GM19035 (cell line): Measurements from ENCODE around the gene IRF8.

Experiments used
- ATAC-seq: cut with Tn5 transposase; IDR thresholded peaks from one replicate; pipeline ENCODE4 v1.9.1; 2021; ENCODE audit not compliant: unreplicated experiment

IRF8 gene

DNA sequence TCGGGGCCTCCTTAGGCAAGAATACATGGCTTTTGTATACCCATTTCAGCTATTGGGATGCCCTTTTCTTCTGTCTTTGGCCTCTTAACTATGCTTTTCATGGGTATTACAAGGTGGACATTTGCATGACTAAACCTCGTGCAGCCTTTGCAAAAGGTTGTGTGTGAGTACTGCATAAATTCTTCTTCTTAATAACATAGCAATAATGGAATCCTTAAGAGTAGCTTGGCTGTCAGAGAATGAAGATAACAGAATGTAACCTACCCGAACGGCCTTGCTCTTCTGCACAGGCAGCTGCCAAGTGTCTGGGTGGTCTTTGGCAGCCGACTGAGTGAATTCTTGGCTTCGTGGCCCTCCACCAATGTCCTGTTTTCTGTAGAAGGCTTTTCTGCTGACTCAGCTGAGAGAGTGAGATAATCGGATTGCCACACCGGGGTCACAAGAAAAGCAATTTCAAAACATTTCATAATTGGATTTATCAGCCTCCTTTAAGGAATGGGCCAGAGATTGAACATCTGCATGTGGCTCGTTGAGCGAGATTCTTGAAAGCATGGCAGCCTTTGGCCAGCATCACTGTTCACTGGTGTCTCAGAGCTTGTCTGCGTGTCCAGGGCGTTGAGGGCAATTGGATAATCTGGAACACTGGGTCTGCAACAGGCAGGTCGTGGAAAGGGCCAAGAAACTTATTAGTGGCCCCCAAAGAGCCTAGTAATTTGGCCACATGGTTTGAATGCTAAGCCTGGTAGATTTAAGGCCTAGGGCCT lies 13.4 kb downstream of the IRF8 start:
- no peak for ATAC-seq

GRCh38 chr16:85913141-85913601 lies 14.2 kb downstream of the IRF8 start:
- ATAC-seq: no peak

DNA sequence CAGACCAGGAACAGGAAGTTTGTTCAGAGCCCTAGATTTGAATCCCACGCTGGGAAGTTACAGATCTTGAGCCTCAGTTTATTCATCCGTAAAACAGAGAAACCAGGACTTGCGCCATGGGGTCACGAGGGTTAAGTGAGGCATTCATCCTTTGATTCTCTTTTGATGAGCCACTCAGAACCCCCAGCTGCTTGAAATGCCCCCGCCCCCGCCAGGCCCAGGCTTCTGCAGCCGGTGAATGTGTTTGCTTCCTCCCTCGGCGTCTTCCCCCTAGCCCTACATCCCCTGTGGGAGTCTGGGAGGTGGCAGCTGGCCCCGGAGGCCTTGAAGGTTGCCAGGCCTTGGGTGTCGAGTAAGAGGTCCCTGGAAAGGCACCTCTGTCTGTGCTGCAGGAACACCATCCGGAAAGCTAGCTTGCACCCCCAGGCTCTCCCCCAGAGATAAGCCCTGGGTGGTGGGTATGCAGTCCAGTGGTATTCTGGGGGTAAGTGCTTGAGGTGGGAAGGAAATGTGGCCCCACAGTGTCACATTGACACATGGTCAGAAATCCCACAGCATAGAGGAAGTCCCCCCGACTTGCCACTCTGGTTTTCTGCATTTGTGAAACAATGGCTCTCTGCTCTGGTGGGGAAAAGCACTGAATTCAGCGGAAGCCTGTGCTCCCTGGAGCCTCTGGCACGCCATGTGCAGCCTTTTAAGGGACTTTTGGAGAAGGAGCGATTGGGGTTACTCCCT lies 14.9 kb downstream of the IRF8 start:
- ATAC-seq: no peak

DNA sequence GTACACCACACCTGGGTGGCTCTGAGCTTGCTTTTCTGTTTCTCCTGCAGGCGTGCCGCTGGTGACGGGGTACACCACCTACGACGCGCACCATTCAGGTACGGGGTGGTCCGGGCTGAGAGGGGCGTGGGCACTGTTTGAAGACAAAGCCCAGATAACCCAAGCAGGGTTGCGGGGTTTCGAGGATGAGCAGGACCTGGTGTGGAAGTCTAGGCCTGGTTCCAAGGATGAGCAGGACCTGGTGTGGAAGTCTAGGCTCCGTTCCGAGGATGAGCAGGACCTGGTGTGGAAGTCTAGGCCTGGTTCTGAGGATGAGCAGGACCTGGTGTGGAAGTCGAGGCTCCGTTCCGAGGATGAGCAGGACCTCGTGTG lies 15.4 kb downstream of the IRF8 start:
- ATAC-seq: no peak

DNA sequence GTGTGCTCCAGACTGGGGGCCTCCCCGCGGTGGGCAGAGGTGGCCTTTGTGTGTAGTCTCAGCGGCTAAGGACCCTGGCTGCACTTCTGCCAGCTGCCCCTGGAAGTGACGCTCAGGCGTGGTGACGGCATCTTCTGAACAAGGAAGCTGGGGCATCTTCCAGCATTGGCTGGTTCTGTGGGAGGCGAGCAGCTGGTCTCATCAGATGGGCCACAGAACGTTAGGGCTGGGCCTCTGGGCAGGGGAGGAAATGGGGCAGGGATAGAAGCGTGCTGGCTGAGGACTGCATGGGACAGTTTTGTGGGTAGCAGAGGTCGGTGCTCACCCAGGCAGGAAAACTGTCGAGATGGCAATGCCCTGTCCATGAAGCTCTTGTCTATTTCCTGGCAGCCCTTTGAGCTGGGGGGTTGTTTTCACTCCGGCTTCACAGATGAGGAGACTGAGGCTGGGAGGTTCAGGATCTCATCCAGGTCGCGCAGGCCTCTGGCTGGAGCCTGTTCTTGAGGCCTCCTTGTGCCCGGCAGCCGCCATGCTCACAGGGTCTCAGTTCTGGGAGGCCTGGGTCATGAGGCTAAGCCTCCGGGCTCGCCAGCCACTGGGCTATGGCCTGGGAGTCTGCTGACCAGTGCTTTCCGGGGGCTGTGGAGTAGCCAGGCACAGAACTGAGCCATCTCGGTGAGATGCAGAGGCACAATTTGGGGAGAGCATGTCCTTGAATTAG lies 16.3 kb downstream of the IRF8 start:
- ATAC-seq: no peak

- ATAC-seq: no peak
Observed at GRCh38 chr16:85916141-85916890, 17.4 kb downstream of the IRF8 start.

DNA sequence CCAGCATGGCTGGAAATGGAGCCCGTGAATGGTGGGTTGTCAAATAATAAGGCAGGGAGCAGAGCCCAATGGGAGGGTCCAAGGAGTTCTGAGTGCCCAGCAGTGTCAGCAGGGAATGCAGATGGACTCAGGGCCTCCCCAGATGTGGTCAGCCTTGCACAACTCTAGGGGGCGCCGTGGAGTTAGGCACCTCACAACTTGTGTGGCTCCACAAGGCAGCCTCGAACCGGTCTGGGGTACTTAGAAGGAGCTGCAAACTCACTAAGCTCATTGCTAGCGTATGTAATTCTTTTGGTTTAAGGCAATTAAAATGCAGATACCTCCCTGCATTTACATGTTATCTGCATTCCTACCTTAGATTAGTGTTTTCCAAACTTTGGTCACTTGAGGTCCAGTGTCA lies 18.1 kb downstream of the IRF8 start:
- ATAC-seq: no peak

DNA sequence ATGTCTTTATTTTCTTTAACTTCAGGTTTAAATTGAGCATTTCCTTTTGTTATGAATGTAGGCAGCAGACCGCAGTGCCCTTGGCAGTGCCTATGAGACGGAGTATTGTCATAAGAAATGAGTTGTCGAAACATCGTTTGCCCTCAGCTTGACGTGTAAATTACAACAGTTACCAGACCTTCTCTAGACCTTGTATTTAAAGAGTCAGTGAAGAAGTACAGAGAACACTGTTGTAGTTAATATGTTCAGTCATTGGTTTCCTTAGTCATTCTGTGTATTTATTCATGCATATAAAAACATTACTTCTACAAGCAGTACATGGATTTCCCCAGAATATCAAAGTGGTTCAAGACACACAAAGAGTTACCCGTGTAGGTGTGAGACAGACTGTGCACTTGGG lies 19.0 kb downstream of the IRF8 start:
- ATAC-seq: no peak

- ATAC-seq: no peak
Observed at GRCh38 chr16:85918436-85918835, 19.5 kb downstream of the IRF8 start.

- no peak for ATAC-seq
Observed at GRCh38 chr16:85919271-85920267, 20.6 kb downstream of the IRF8 start.

DNA sequence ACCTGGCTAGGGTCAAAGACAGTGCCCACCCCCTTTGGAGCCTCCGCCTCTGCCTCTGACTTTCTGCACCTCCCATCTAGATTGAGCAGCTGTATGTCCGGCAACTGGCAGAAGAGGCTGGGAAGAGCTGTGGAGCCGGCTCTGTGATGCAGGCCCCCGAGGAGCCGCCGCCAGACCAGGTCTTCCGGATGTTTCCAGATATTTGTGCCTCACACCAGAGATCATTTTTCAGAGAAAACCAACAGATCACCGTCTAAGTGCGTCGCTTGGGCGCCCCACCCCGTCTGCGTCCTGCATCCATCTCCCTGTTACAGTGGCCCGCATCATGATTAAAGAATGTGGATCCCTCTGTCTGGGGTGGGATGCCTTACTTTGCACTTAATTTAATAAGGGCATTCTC lies 22.1 kb downstream of the IRF8 start:
- ATAC-seq: no peak

GRCh38 chr16:85923153-85924021 lies 24.4 kb downstream of the IRF8 start:
- no peak for ATAC-seq

GRCh38 chr16:85924675-85925074 lies 25.7 kb downstream of the IRF8 start:
- no peak for ATAC-seq

- ATAC-seq: no peak
Observed at GRCh38 chr16:85926370-85926769, 27.4 kb downstream of the IRF8 start.

DNA sequence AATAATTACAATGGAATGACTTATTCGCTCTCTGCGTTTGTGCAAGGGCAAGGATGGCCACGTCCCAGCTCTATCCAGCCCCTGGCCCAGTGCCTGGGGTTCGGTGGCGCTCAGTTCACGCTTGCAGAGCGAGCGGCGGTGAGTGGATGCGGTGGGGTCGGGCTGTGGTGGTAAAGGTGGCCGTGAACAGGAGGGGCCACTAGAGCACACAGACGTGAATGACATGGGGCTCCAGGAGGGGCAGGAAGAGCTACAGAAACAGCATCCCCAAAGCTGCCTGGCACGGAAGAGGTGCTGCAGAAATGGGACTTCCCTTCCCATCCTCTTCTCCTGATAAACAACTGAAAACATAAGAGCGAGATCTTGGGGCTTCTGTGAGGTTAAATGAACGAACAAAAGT lies 28.4 kb downstream of the IRF8 start:
- ATAC-seq: no peak

- no peak for ATAC-seq
Observed at GRCh38 chr16:85927959-85928358, 29.0 kb downstream of the IRF8 start.

DNA sequence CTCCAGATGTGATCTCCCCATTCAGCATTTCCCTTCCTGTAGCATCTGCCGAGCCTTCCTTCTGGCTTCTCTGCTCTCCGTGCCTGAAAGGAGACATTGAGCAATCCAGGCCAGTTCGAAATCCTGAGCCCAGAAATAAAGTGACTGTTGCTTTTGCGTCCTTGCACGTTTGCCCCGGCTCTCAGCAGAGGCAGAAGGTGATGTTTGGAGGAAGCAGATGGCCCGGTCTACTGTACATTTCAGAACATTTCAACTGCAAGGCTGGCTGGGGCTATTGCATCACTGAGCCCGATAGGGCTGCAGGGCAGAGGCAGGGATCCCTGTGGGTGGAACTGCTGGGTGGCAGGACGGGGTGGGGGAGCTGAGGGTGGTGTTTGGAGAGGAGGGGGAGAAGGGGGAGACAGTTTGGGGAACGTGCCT lies 29.4 kb downstream of the IRF8 start:
- no peak for ATAC-seq

GRCh38 chr16:85929259-85929721 lies 30.3 kb downstream of the IRF8 start:
- ATAC-seq: no peak

GRCh38 chr16:85930301-85930700 lies 31.3 kb downstream of the IRF8 start:
- no peak for ATAC-seq
